Transverse colon (tissue), 4 donors: ENCODE results near the gene ZNF561.

Source experiments
- EP300 ChIP-seq: sonication (generic); formaldehyde crosslinking; IDR thresholded peaks from one replicate; pipeline ENCODE4 v1.6.1; 2017; ENCODE audit warnings: antibody characterized with exemption, low read depth
- POLR2A ChIP-seq: fragments of 450-650 bp; IDR thresholded peaks from one replicate; pipeline ENCODE4 v1.6.1; 2016; ENCODE audit warnings: antibody characterized with exemption, mild to moderate bottlenecking, moderate library complexity
- POLR2AphosphoS5 ChIP-seq, 3 donors: sonication (generic); formaldehyde crosslinking; IDR thresholded peaks; one replicate each; pipeline ENCODE4 v1.6.1; 2016; ENCODE audit warnings: antibody characterized with exemption in 3 of 3
- TF ChIP-seq, protein P1 (sequence below), 5 experiments: fragments of 200-600 bp in 3 of 5; fragments of 450-650 bp in 2 of 5; sonication (generic) in 3 of 5; IDR thresholded peaks; 1 replicate in 2 of 5; 2 replicates in 3 of 5; pipeline ENCODE4 v1.5.1; 2016 to 2017; ENCODE audit warnings: antibody characterized with exemption in 5 of 5, inconsistent platforms in 3 of 5, mild to moderate bottlenecking in 2 of 5, moderate library complexity in 1 of 5

DNA sequence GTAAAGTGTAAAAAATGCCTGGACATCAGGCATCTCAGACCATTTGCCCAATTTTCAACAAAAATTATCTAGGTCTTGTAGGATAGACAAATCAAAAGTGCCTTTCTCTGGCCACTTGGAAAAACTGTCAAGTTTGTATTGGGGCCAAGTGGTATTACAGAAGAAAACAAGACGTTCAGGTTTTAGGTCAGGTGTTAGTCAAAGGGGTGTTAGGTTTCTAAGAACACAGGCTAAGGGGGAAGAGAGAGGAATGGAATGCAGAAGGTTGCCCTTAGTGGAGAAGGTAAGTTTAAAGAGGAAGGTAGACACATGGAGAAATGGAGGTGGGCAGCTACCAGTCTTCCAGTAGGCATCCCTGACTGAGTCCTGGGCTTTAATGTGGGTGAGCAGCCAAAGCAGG, 19.9 kb upstream of the ZNF561 start:
- TF ChIP-seq POLR2AphosphoS5 (IDR thresholded peaks at IDR 0.05) (no peak), POLR2A (no peak), EP300 (no peak)
- TF ChIP-seq, protein P1, sequence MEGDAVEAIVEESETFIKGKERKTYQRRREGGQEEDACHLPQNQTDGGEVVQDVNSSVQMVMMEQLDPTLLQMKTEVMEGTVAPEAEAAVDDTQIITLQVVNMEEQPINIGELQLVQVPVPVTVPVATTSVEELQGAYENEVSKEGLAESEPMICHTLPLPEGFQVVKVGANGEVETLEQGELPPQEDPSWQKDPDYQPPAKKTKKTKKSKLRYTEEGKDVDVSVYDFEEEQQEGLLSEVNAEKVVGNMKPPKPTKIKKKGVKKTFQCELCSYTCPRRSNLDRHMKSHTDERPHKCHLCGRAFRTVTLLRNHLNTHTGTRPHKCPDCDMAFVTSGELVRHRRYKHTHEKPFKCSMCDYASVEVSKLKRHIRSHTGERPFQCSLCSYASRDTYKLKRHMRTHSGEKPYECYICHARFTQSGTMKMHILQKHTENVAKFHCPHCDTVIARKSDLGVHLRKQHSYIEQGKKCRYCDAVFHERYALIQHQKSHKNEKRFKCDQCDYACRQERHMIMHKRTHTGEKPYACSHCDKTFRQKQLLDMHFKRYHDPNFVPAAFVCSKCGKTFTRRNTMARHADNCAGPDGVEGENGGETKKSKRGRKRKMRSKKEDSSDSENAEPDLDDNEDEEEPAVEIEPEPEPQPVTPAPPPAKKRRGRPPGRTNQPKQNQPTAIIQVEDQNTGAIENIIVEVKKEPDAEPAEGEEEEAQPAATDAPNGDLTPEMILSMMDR (IDR thresholded peaks at IDR 0.05): no peak
